Parathyroid adenoma (tissue), 2 donors: Measurements from ENCODE around the gene DGKD.

Experiments
- H2AFZ ChIP-seq: fragments of 300-600 bp; sonication (generic); one replicate; pipeline ENCODE4 v1.7.0; 2017; ENCODE audit warnings: antibody characterized with exemption, mild to moderate bottlenecking
- H3K27ac ChIP-seq: fragments of 300-600 bp; sonication (generic); one replicate; pipeline ENCODE4 v1.7.0; 2017
- H3K27me3 ChIP-seq: fragments of 300-600 bp; sonication (generic); one replicate; pipeline ENCODE4 v1.7.0; 2017; ENCODE audit warnings: low read length; ENCODE audit not compliant: control insufficient read depth, insufficient read depth
- H3K36me3 ChIP-seq: fragments of 300-600 bp; sonication (generic); one replicate; pipeline ENCODE4 v1.7.0; 2017; ENCODE audit warnings: low read length; ENCODE audit not compliant: control insufficient read depth, insufficient read depth
- H3K4me1 ChIP-seq: fragments of 300-600 bp; sonication (generic); one replicate; pipeline ENCODE4 v1.7.0; 2017; ENCODE audit warnings: control low read depth
- H3K4me2 ChIP-seq: fragments of 300-600 bp; sonication (generic); one replicate; pipeline ENCODE4 v1.7.0; 2017; ENCODE audit warnings: low read length
- H3K4me3 ChIP-seq: fragments of 300-600 bp; sonication (generic); one replicate; pipeline ENCODE4 v1.7.0; 2017; ENCODE audit warnings: low read depth, low read length
- H3K79me2 ChIP-seq: fragments of 300-600 bp; sonication (generic); one replicate; pipeline ENCODE4 v1.7.0; 2017; ENCODE audit warnings: control low read depth
- H3K9ac ChIP-seq: fragments of 300-600 bp; sonication (generic); one replicate; pipeline ENCODE4 v1.7.0; 2017; ENCODE audit warnings: mild to moderate bottlenecking
- H3K9me3 ChIP-seq: fragments of 300-600 bp; sonication (generic); one replicate; pipeline ENCODE4 v1.7.0; 2017; ENCODE audit warnings: low read length; ENCODE audit not compliant: control insufficient read depth
- TF ChIP-seq, protein P1 (sequence below): fragments of 300-600 bp; sonication (generic); IDR thresholded peaks from one replicate; pipeline ENCODE4 v1.7.0; 2017; ENCODE audit warnings: antibody characterized with exemption, mild to moderate bottlenecking
- donor health status: primary hyperparathyroidism.

DGKD gene

DNA sequence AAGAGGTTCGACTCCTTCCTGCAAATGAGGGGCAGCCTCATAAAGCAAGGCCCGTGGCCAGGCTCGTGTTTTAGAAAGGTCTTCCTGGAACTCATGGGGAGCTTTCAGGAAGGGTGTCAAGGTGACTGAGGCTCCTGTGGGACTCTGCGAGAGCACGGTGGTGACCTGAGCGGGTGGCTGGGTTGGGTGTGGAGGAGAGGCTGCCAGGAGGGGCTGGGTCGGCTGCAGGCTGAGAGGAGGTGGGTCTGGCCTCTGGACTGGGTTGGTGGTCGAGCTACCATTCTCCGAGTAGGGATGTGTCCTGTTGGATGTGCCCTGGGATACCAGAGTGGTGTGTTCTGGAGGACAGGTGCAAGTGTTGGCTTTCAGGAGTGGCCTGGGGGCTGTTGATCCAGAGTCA is 86.4 kb downstream of the DGKD start:
- Histone ChIP-seq H3K9me3 (no peaks in the 10 kb centered on the region), H3K9ac (no peak overlapping the region), H3K27ac (no peak overlapping the region), H3K36me3 (no peaks in the 10 kb centered on the region), H3K4me1 (no peaks in the 10 kb centered on the region), H3K27me3 (no peaks in the 10 kb centered on the region), H3K79me2 (no peaks in the 10 kb centered on the region), H3K4me3 (no peak overlapping the region), H3K4me2 (no peak overlapping the region), H2AFZ (no peak overlapping the region)
- TF ChIP-seq, protein P1, sequence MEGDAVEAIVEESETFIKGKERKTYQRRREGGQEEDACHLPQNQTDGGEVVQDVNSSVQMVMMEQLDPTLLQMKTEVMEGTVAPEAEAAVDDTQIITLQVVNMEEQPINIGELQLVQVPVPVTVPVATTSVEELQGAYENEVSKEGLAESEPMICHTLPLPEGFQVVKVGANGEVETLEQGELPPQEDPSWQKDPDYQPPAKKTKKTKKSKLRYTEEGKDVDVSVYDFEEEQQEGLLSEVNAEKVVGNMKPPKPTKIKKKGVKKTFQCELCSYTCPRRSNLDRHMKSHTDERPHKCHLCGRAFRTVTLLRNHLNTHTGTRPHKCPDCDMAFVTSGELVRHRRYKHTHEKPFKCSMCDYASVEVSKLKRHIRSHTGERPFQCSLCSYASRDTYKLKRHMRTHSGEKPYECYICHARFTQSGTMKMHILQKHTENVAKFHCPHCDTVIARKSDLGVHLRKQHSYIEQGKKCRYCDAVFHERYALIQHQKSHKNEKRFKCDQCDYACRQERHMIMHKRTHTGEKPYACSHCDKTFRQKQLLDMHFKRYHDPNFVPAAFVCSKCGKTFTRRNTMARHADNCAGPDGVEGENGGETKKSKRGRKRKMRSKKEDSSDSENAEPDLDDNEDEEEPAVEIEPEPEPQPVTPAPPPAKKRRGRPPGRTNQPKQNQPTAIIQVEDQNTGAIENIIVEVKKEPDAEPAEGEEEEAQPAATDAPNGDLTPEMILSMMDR, result no peak

DNA sequence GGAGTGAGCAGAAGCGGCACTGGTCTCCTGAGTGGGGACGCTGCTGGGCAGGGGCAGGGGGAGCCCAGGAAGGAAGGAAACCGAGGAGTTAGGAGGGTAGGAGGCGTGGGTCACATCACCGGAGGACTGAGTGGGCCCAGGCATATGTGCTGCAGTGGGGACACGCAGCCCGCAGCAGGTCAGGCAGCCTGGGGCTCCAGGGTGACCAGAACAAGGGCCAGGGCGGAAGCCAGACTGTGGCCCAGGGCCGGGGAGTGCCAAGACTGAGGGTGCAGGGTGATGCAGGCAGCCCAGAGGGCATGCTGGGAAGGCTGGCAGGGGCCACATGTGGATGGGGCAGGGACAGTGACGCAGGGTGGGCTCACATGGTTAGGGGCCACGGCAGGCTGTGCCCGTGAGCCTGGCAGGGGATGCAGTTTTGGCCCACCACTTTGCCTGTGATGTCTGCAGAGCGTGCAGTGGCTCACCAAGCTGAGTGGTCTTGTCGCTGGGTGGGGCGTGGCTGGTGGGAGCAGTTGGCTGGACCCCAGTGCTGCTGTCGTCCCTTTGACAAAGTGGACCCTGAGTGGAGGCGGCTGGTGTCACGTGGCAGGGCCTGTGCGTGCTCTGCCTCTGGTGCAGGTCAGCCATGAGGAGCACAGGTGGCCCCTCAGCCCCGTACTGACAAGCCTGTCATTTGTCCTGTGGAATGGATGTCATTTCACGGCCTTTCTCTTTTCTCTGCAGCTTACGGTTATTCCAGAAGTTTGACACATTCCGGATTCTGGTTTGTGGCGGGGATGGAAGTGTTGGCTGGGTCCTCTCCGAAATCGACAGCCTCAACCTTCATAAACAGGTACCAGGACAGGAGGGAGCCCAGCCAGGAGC is 87.1 kb downstream of the DGKD start:
- Histone ChIP-seq H3K9ac (no peak overlapping the region), H3K9me3 (no peaks in the 10 kb centered on the region), H3K79me2 (no peaks in the 10 kb centered on the region), H2AFZ (no peak overlapping the region), H3K36me3 (no peaks in the 10 kb centered on the region), H3K27ac (no peak overlapping the region), H3K4me2 (no peak overlapping the region), H3K27me3 (no peaks in the 10 kb centered on the region), H3K4me1 (no peaks in the 10 kb centered on the region), H3K4me3 (no peak overlapping the region)
- TF ChIP-seq, protein P1, result no peak

DNA sequence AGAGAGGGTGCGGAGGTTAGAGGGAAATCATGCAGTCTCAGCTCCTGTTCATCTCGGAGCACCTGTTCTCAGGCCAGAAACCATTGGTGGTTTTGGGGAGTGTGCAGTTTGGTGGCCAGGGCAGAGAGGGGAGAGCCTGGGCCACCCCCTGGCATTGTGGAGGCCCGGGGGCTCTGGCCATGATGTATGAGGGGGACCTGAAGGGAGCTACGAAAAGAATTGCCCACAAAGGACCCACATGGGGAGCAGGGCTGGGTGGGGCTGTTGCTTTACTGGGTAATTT is 87.7 kb downstream of the DGKD start:
- no peaks in the 10 kb centered on the region for H3K27me3 ChIP-seq
- no peak overlapping the region for H3K4me2 ChIP-seq
- TF ChIP-seq, protein P1, result no peak
- H3K4me3 ChIP-seq, result no peak overlapping the region
- H3K9me3 ChIP-seq, result no peaks in the 10 kb centered on the region
- no peaks in the 10 kb centered on the region for H3K79me2 ChIP-seq
- no peak overlapping the region for H3K9ac ChIP-seq
- no peaks in the 10 kb centered on the region for H3K4me1 ChIP-seq
- no peak overlapping the region for H2AFZ ChIP-seq
- no peak overlapping the region for H3K27ac ChIP-seq
- H3K36me3 ChIP-seq, result no peaks in the 10 kb centered on the region

DNA sequence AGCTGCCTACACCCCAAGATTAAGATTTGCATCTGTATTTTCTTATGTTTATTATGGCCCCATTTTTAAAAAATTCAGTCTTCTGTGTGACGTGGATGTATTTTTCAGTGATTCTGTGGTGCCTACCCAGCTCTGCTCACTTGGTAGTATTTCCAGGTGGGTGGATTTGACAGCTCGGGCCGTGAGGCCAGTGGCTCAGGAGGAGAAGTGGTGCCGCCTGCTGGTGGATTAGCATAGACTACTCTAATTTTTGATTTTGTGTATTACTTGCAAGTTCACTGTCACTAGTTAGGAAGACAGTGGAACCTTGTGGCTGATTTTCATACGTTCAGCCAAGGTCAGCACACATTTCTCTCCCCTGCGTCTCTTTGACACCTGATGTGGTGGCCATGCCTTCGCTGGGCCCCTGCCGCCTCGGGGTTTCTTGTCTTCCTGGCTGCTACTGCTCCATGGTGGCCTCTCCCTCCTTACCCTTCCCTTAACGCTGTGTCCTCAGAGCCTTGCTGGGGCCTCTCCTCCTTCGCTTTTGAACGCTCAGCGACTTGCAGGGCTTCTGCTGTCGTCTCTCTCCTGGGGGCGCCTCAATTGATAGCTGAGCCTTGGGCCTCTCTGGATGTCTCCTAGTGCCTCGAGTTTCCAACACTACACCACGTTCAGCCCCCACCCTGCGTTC is 89.4 kb downstream of the DGKD start:
- Histone ChIP-seq H3K4me2 (no peak overlapping the region), H3K9ac (no peak overlapping the region), H3K79me2 (no peaks in the 10 kb centered on the region), H3K36me3 (no peaks in the 10 kb centered on the region), H2AFZ (no peak overlapping the region), H3K4me1 (no peaks in the 10 kb centered on the region), H3K27ac (no peak overlapping the region), H3K27me3 (no peaks in the 10 kb centered on the region), H3K9me3 (no peaks in the 10 kb centered on the region), H3K4me3 (no peak overlapping the region)
- TF ChIP-seq, protein P1, result peak; percentile 80
